C4-2B (cell line): ENCODE measurements around the gene CYBB.

Experiments used
- ZFX ChIP-seq: fragments of 450-650 bp; IDR thresholded peaks from 2 replicates; pipeline ENCODE4 v1.6.1; 2017
- TF ChIP-seq, protein P1 (sequence below): fragments of 450-650 bp; conservative IDR thresholded peaks from 2 replicates; pipeline ENCODE4 v1.5.1; 2017; ENCODE audit warnings: mild to moderate bottlenecking

DNA sequence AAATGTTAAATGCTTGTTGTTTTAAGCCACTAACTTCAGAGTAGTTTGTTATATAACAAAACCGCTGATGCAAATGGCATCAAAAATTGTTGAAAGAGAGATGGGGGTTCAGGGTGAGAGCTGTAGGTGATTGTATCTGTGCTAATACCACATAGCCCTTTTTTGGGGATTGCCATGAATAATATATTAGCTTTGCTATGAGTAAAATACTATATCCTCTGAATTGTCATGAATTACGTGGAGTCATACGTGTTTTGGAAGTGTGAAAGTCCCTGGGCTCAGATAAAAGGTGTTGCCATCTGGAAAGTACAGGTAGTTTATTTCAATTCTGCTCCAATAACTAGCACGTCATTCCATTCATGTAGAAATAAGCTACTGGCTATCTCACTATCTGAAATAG is 36.9 kb downstream of the CYBB start:
- TF ChIP-seq, protein P1, sequence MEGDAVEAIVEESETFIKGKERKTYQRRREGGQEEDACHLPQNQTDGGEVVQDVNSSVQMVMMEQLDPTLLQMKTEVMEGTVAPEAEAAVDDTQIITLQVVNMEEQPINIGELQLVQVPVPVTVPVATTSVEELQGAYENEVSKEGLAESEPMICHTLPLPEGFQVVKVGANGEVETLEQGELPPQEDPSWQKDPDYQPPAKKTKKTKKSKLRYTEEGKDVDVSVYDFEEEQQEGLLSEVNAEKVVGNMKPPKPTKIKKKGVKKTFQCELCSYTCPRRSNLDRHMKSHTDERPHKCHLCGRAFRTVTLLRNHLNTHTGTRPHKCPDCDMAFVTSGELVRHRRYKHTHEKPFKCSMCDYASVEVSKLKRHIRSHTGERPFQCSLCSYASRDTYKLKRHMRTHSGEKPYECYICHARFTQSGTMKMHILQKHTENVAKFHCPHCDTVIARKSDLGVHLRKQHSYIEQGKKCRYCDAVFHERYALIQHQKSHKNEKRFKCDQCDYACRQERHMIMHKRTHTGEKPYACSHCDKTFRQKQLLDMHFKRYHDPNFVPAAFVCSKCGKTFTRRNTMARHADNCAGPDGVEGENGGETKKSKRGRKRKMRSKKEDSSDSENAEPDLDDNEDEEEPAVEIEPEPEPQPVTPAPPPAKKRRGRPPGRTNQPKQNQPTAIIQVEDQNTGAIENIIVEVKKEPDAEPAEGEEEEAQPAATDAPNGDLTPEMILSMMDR: no peak
- TF ChIP-seq ZFX: no peak
